Measurements from ENCODE around the gene NUP50. TPM values are rescaled to one million over a fixed set of nuclear protein-coding genes. Genes with fewer than 3 reads are reported as not detected.
A peak's percentile ranks its signal among the peaks of the same experiment; 100 is the strongest.

NUP50 gene
- total RNA-seq, 4 donors from 2014 or later: 38.9 to 96.9 (median 72.0) TPM

DNA sequence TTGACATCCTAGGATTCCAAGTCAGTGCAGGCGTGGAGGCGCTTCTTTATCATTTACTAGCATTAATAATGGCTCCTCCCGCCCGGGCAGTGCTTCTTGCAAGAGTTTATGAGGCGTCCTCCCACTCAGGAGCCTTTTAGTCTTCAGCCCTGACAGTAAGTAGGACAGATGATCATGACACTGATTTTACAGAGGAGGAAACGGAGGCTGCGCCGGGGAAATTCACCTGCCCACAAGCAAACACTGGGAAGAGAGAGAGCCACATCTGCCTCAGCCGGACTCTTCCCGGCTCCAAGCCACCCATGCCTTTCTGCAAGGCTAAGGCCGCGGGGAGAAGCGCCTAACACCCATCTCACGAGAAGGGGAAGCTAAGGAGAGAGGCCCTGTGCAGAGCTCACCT is 41.1 kb downstream of the NUP50 start:
- Histone ChIP-seq H3K27ac (no peak overlapping the region), H3K27me3 (no peaks in the 10 kb centered on the region), H3K9me3 (no peaks in the 10 kb centered on the region), H3K4me1 (peaks cover 0 to 41% (median 9%) of the 10 kb centered on the region in 4 donors), H3K36me3 (peaks cover 0 to 67% (median 17%) of the 10 kb centered on the region in 3 donors), H3K4me3 (no peak overlapping the region)
- TF ChIP-seq EP300 (IDR thresholded peaks at IDR 0.05) (no peak), POLR2A (IDR thresholded peaks at IDR 0.05) (no peak)
- TF ChIP-seq, protein P1, sequence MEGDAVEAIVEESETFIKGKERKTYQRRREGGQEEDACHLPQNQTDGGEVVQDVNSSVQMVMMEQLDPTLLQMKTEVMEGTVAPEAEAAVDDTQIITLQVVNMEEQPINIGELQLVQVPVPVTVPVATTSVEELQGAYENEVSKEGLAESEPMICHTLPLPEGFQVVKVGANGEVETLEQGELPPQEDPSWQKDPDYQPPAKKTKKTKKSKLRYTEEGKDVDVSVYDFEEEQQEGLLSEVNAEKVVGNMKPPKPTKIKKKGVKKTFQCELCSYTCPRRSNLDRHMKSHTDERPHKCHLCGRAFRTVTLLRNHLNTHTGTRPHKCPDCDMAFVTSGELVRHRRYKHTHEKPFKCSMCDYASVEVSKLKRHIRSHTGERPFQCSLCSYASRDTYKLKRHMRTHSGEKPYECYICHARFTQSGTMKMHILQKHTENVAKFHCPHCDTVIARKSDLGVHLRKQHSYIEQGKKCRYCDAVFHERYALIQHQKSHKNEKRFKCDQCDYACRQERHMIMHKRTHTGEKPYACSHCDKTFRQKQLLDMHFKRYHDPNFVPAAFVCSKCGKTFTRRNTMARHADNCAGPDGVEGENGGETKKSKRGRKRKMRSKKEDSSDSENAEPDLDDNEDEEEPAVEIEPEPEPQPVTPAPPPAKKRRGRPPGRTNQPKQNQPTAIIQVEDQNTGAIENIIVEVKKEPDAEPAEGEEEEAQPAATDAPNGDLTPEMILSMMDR (IDR thresholded peaks at IDR 0.05): no peak
- no peak for DNase-seq (ENCODE audit: low spot score in 2 of 2)
- WGBS, 2 donors: 77 to 78% methylated on average over 14 of the region's 14 CpGs

DNA sequence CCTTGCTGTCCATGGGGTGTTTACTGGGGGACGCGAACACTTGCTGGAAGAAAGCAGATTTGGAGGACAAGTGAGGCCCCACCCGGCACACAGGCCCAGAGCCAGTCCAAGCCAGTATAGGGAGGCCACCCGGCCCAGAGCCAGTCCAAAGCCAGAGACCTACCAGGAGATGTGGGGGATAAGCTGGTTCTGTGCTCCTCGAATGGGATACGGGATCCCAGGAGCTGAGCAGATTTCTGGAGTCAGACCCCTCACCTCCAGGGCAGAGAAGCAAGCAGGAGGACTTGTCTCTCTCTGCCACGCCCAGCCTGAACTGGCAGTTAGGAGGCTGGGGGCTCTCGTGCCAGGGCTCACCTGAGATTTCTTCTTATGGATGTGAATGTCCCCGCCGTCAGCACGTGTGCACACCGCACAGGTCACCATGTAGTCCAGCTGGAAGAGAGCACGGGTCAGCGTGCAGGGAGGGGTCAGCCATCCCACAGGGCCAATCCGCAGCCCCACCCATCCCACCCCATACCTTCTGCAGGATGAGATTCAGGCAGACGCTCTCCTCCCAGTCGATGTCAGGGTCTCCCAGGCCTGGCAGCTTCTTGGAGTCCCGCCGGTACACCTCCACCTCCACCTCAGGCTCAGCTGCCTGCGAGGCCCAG is 41.7 kb downstream of the NUP50 start:
- Histone ChIP-seq H3K36me3 (peaks cover 0 to 61% (median 17%) of the 10 kb centered on the region in 3 donors), H3K4me1 (peaks cover 0 to 44% (median 11%) of the 10 kb centered on the region in 4 donors), H3K4me3 (no peak overlapping the region), H3K27me3 (no peaks in the 10 kb centered on the region), H3K27ac (peak overlapping the region in 1 of 4 donors; percentile 8), H3K9me3 (no peaks in the 10 kb centered on the region)
- DNase-seq (ENCODE audit: low spot score in 2 of 2): no peak
- 73 to 82% methylated on average over 18 to 20 of the region's 20 CpGs for whole genome bisulfite sequencing, 2 donors
- TF ChIP-seq EP300 (IDR thresholded peaks at IDR 0.05) (no peak), POLR2A (IDR thresholded peaks at IDR 0.05) (no peak)
- TF ChIP-seq, protein P1 (IDR thresholded peaks at IDR 0.05): no peak

DNA sequence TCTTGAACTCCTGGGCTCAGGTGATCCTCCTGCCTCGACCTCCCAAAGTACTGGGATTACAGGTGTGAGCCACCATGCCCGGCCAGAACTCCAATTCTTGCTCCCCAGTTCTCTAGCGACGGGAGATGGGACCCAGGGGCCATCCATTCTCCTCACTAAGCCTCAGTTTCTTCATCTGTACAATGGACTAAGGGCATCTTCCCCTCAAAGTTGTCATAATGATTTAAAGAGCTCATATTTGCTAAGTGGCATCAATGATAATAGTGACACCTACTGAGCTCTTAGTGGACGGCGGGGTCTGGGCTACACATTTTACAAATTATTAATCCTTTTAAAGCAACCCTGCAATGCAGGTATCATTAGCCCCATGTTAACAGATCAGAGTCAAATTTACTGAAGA is 42.5 kb downstream of the NUP50 start:
- WGBS, 2 donors: 93 to 96% methylated on average over 6 of the region's 6 CpGs
- Histone ChIP-seq H3K4me3 (no peak overlapping the region), H3K4me1 (peaks cover 0 to 46% (median 14%) of the 10 kb centered on the region in 4 donors), H3K36me3 (peaks cover 0 to 53% (median 17%) of the 10 kb centered on the region in 3 donors), H3K27me3 (no peaks in the 10 kb centered on the region), H3K9me3 (no peaks in the 10 kb centered on the region), H3K27ac (no peak overlapping the region)
- TF ChIP-seq, protein P1 (IDR thresholded peaks at IDR 0.05): no peak
- TF ChIP-seq EP300 (IDR thresholded peaks at IDR 0.05) (no peak), POLR2A (IDR thresholded peaks at IDR 0.05) (no peak)
- DNase-seq (ENCODE audit: low spot score in 2 of 2): no peak

DNA sequence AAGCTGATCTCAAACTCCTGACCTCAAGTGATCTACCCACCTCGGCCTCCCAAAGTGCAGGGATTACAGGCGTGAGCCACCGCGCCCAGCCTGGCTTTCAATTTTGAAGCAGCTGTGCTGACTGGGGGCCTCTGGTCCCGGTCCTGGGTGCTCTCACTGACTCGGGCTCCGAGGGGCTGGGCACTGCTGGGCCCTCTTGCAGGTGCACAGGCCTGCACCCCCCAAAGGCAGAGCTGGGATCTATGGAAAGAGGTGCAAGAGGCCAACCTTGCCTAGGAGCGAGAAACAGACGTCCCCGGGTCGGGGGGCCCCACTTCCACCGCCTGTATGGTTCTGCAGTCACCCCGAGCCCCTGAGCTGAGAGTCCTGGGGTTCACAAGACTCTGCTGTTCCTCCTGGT is 43.8 kb downstream of the NUP50 start:
- Histone ChIP-seq H3K4me1 (peaks cover 0 to 46% (median 24%) of the 10 kb centered on the region in 4 donors), H3K9me3 (no peaks in the 10 kb centered on the region), H3K36me3 (peaks cover 0 to 40% (median 12%) of the 10 kb centered on the region in 3 donors), H3K4me3 (no peak overlapping the region), H3K27ac (no peak overlapping the region), H3K27me3 (no peaks in the 10 kb centered on the region)
- no peak for TF ChIP-seq EP300 (IDR thresholded peaks at IDR 0.05)
- no peak for TF ChIP-seq POLR2A (IDR thresholded peaks at IDR 0.05)
- TF ChIP-seq, protein P1 (IDR thresholded peaks at IDR 0.05): no peak
- no peak for DNase-seq (ENCODE audit: low spot score in 2 of 2)
- WGBS, 2 donors: 89 to 94% methylated on average over 11 to 13 of the region's 13 CpGs

DNA sequence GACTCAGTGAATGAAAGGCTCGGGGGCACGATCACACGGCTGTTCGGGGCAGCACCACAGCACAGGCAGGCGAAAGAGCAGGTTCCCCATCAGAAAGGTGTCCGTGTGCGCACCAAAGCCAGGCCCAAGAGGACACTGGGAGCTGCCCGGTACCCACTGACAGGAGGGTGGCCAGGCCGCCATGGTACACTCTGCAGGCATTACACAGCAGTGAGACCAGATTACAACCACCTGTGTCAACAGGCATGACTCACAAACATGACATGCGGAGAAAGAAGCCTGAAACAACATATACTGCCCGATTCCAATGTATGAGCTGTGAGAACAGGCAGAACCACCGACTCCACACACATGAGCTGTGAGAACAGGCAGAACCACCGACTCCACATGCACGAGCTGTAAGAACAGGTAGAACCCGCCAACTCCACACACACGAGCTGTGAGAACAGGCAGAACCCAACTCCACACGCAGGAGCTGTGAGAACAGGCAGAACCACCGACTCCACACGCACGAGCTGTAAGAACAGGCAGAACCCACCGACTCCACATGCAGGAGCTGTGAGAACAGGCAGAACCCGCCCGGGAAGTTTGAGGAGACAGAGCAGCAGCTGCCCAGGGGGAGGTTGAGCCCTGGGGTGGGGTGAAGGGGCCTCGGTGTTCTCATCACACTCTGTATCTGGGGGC is 44.4 kb downstream of the NUP50 start:
- H3K9me3 ChIP-seq: no peaks in the 10 kb centered on the region
- H3K27me3 ChIP-seq: no peaks in the 10 kb centered on the region
- peaks cover 0 to 48% (median 26%) of the 10 kb centered on the region in 4 donors for H3K4me1 ChIP-seq
- H3K27ac ChIP-seq: peak overlapping the region in 2 of 4 donors; percentile 33 to 72
- H3K4me3 ChIP-seq: no peak overlapping the region
- DNase-seq (ENCODE audit: low spot score in 2 of 2): no peak
- peaks cover 0 to 35% (median 6%) of the 10 kb centered on the region in 3 donors for H3K36me3 ChIP-seq
- TF ChIP-seq POLR2A (IDR thresholded peaks at IDR 0.05): no peak
- 75 to 84% methylated on average over 21 to 24 of the region's 24 CpGs for WGBS, 2 donors
